NCI-H2107 treated with DMSO at 0.1 percent for 48 hours (cell line): Measurements from ENCODE around the gene CBLN3.

Experiments used
- DNase-seq: peaks from one replicate; lab custom pipeline; 2025; ENCODE audit not compliant: unreplicated experiment; lab: John Stamatoyannopoulos, UW

Gene CBLN3

DNA sequence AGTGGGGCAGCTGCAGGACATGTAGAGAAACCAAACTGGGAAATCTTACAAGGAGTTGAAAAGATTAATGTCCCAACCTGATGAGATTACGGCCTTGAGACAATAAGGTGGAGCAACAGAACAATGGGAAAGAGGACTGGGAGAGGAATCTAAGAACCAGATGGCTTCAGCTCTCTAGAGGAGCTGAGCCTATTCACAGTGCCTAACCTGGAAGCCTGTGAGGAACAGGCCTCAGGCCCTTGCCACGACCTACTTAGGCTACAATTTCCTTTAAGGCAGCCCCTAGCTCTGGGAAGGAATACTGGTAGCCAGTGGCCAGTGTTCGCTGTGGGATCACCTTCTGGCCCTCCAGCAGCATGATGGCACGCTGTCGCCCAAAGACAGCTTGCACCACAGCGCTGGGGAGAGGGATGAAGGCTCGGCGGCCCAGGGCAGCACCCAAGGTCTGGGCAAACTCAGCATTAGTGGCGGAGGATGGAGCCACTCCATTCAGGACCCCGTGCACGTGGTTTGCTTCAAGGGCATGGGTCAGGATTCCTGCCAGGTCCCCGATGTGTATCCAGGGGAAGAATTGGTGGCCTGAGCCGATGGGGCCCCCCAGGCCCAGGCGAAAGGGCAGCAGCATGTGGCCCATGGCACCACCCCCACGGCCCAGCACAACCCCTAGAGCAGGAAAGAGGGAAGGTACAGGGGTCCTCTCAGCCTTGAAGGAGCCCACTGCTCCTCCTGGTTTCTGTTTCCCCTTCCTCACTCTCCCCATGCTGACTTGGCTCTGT is 10.6 kb upstream of the CBLN3 start:
- no peak for DNase-seq

GRCh38 chr14:24439257-24439656 is 9.8 kb upstream of the CBLN3 start:
- no peak for DNase-seq

- no peak for DNase-seq
Measured at GRCh38 chr14:24438223-24439097, 9.0 kb upstream of the CBLN3 start.

GRCh38 chr14:24437736-24438067 is 8.2 kb upstream of the CBLN3 start:
- no peak for DNase-seq

DNA sequence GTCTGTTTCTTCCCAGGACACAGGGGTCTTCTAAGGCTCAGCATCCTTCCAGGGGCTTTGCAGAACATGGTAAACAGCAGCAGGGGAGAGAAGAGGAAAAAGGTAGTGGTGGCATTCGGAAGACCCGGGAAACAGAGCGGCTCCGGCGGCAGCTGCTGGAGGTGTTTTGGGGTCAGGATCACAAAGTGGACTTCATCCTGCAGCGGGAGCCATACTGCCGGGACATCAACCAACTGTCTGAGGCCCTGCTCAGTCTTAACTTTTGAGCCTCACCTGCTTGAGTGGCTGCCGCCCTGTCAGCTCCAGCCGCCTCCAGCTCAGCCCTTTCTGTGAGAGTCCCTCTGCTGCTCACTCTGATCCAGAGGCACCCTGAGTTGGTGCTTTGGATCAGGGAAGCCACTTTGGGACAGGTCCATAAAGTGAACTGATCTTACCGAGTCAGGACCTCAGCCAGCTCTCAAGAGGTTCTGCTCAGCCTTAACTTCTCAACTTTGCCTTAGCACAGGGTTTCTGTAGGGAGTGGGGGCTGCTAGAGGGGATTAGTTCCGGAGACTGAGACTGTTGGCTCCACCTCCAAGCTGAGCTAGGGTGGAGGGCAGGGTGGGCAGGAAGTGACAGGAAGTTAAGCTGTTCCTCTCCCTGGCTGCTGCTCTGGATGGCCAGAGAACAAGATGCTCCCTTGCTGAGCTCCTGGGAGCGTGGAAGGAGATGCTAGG is 7.7 kb upstream of the CBLN3 start:
- no peak for DNase-seq

DNA sequence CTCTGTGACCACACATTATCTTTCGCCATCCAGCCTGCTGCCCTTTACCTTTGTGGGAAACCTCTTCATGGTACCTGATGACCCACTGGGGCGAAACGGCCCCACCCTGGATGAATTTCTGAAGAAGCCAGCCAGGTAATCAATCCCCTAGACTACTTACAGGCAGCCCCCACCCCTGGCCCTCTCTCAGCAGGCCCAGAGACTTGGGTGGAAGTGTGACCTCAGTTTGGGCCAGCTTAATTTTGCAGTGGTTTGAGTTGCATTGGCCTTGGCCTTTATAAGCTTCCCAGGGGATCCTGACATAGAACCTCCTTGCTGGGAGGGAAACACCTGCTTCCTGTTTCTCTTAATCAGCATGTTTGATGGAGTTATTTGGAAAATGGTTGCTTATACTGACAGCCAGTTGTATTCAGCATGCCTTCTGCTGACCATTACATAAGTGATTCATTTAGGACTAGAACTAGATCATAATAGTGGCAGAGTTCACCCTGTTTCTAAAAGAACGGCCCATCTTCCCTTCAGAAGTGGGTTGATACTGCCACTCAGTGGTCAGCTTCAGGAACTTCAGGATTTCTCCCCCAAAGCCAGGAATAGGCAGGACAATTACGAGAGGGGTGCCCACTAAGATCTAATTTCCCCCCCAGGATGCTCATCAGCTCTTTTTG is 7.0 kb upstream of the CBLN3 start:
- peak; percentile 78 for DNase-seq

GRCh38 chr14:24435998-24436354 is 6.5 kb upstream of the CBLN3 start:
- no peak for DNase-seq

DNA sequence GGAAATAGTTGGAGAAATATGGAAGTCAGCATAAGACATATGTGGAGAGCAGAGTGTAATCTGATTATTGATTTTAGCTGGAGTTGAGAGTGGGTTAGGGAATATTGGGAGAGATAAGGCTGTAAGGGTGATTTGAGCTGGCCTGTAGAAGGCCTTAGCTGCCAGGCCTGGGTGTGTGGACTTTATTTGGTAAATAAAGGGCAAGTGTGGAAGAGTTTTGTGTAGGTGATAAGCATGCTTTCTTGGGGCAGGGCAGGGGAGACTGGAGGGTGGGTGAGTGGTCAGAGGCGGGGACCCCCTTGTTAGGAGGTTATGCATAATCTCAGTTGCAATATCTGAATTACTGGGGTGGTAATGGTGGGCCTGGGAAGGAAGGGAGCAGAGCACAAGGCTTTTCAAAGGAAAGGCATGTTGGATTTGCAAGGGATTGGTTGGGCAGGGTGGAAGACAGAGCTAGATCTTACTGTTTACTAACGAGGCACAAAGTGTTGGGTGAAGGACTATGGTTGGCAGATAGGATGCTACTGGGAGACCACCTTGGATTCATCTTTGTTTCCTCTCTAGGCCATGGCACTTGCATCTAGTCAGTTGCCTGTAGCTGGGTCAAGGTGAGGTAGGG is 5.8 kb upstream of the CBLN3 start:
- DNase-seq = no peak

- no peak for DNase-seq
Measured at GRCh38 chr14:24434676-24435075, 5.2 kb upstream of the CBLN3 start.

GRCh38 chr14:24434036-24434435 is 4.6 kb upstream of the CBLN3 start:
- DNase-seq = no peak

- no peak for DNase-seq
Measured at GRCh38 chr14:24432259-24433131, 3.0 kb upstream of the CBLN3 start.

DNA sequence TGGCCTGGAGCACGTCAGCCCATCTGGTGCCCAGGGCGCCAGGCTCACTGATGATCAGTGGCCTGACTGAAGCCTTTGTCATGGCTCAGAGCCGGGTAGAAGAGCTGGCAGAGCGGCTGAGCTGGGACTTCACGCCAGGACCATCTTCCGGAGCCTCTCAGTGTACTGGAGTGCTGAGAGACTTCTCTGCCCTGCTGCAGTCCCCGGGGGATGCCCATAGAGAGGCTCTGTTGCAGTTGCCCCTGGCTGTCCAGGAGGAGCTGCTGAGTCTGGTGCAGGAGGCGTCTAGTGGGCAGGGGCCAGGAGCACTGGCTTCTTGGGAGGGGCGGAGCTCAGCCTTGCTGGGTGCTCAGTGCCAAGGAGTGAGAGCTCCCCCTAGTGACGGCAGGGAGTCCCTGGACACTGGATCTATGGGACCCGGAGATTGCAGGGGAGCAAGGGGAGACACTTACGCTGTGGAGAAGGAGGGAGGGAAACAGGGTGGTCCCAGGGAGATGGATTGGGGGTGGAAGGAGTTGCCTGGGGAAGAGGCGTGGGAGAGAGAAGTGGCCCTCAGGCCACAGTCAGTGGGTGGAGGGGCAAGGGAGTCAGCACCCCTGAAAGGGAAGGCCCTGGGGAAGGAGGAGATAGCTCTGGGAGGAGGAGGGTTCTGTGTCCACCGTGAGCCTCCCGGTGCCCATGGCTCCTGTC is 2.2 kb upstream of the CBLN3 start:
- peak; percentile 74 for DNase-seq

- no peak for DNase-seq
Measured at GRCh38 chr14:24430682-24431568, 1.5 kb upstream of the CBLN3 start.

- DNase-seq = no peak
Measured at GRCh38 chr14:24430143-24430681, 744 bp upstream of the CBLN3 start.

- DNase-seq = no peak
Measured at GRCh38 chr14:24428628-24429394, 657 bp downstream of the CBLN3 start.

DNA sequence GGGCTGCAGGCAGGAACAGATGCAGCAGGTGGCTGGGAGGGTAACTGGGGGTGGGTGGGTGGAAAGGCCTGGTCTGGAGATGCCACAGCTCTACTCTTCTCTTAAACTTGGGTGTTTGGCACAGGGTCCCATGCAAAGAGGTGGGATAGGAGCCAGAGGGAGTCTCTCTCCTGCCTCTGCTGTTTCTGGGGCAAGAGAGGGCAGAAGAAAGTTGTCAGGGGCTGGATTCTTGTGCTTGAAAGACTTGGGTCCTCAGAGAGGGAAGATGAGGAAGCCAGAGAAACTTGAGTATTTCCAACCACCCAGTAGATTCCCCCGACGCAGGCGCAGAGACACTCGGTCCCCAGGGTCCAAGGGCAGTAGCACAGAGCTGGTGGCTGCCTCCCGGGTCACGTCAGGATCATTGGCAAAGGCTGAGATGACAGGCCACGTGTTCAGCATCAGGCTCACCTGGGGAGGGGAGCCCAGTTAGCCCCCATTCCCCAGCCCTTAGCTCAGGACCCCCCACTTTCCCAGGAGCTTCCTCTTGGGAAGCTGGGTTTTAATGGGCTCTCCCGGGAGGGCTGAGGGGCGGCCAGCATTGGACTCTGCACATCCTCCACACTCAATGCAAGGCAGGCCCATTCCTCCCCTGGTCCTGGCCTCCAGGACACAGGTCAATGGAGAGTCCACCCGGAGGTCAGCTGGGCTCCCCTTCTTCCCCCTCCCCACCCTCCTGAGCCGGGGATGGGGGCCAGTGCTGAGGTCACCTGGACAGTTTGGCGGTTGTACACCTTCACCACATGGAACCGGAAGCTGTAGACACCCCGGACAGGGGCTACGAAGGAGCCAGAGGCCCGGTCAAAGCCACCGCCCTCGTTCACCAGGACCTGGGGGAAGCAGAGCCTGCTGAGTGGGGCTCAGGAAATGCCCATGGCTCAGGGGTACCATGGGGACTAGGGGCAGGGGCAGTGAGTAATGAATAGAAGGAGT is 1.6 kb downstream of the CBLN3 start:
- no peak for DNase-seq
